NCI-H446 treated with DMSO at 0.1 percent for 48 hours (cell line): Measurements from ENCODE around the gene TFDP1.
"Not testable (repeated sequence)": the region's sequence is repeated elsewhere in the genome, so short reads cannot be mapped to it uniquely, and the experiment has no call there.

Experiments used
- DNase-seq: peaks from one replicate; lab custom pipeline; 2025; lab: John Stamatoyannopoulos, UW

Gene TFDP1

GRCh38 chr13:113550453-113550852 is 34.1 kb upstream of the TFDP1 start:
- DNase-seq, result no peak

- DNase-seq, result no peak
Observed at GRCh38 chr13:113551081-113552000, 33.2 kb upstream of the TFDP1 start.

- DNase-seq, result no peak
Observed at GRCh38 chr13:113552079-113552478, 32.5 kb upstream of the TFDP1 start.

GRCh38 chr13:113552786-113553434 is 31.6 kb upstream of the TFDP1 start:
- DNase-seq, result no peak

- no peak for DNase-seq
Observed at GRCh38 chr13:113553511-113554332, 30.8 kb upstream of the TFDP1 start.

- no peak for DNase-seq
Observed at GRCh38 chr13:113554333-113554700, 30.2 kb upstream of the TFDP1 start.

- DNase-seq, result no peak
Observed at GRCh38 chr13:113555141-113555540, 29.4 kb upstream of the TFDP1 start.

- no peak for DNase-seq
Observed at GRCh38 chr13:113557013-113557412, 27.5 kb upstream of the TFDP1 start.

- DNase-seq, result no peak
Observed at GRCh38 chr13:113558461-113558860, 26.1 kb upstream of the TFDP1 start.

GRCh38 chr13:113559061-113559460 is 25.5 kb upstream of the TFDP1 start:
- no peak for DNase-seq

GRCh38 chr13:113559901-113560644 is 24.5 kb upstream of the TFDP1 start:
- no peak for DNase-seq

GRCh38 chr13:113560645-113561416 is 23.7 kb upstream of the TFDP1 start:
- DNase-seq, result no peak

- no peak for DNase-seq
Observed at GRCh38 chr13:113561417-113562084, 23.0 kb upstream of the TFDP1 start.

- no peak for DNase-seq
Observed at GRCh38 chr13:113562085-113562749, 22.3 kb upstream of the TFDP1 start.

GRCh38 chr13:113562844-113563243 is 21.7 kb upstream of the TFDP1 start:
- DNase-seq, result no peak

- not testable (repeated sequence) for DNase-seq
Observed at GRCh38 chr13:113563511-113563910, 21.0 kb upstream of the TFDP1 start.

GRCh38 chr13:113564331-113565023 is 20.1 kb upstream of the TFDP1 start:
- no peak for DNase-seq

GRCh38 chr13:113565526-113566226 is 18.9 kb upstream of the TFDP1 start:
- no peak for DNase-seq

- DNase-seq, result no peak
Observed at GRCh38 chr13:113566227-113566561, 18.4 kb upstream of the TFDP1 start.
